ENCODE measurements around the gene PALS1.

The PALS1 gene

DNA sequence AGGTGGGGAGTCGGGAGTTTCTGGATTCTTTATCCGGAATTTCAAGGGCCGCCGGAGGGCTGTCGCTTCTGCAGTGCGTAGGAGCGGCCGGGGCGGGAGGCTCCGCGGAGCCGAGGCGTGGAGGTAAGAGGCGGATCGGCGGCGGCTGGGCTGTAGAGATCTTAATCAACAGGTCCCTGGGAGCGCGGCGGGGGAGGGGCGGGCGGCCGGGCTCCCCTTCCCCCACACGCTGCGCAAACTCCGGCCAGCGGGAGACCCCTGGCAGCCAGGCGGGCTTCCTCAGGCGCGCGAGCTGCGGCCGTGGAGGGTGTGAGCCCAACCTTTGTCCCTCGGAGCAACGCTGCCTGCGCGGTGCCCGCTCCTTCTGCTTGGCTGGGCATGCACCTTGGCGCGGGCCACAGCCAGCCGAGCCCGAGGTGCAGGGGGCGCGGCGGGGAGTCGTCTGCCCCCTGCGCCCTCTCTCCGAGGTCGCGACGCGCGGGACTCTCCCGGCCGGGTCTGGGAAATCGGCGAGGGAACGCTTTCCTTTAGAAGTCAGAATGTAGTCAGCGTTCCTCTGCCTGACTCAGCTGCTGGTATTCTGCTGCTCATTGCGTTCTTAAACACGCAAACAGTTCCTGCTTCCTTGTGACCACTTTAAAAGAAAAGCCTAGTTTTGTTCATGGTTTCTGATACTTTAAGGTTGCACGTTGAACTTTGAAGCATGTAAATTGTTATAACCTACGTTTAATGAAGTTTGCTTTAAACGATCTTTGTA is at the start of gene PALS1:
TSS of gene PALS1 (plus strand) at position 25 of the 757 bp plus-strand sequence. CDS start 37,736 bp downstream, outside the sequence.
- DNase-seq: no peak

DNA sequence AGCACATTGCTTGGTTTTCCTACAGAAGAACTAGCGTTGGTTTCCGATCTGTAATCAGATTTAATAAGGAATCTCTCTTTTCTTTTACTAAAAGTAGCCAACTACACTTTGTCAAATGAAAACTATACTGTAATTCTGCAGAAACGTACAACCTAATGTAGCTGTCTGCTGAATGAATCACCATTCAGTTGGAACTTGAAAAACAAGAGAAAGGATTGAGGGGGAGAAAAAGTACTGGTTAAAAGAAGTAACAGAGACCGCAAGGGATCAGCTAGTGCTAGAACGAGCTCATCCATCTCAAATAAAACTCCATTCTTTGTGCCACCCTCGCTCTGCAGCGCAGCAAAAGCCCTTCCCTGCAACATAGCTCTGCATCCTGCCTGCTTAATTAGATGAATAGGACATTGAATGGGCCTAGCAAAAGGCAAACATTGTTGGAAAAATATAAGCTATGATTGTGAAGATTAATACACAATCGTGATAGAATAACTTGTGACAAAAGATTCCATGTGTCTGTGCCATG is 49.4 kb upstream of the PALS1 start:
- no peak for DNase-seq

DNA sequence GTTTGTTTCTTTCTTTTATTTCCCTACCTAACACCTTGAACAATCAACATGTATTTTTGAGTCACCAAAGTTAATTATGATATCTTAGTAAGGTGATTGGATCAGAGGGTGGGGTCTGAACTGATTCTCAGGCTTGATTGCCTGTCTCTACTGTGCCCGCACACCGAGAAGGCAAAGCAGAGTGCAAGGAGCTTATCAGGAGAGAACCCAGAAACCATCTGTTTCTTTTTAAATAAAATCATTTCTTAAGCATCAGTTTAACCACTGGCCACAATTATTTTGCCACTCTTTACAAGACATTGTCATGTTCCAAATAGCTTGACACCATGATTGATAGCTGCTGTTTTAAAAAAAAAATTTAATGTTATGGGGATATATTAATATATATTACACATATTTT is 48.9 kb upstream of the PALS1 start:
- no peak for DNase-seq

DNA sequence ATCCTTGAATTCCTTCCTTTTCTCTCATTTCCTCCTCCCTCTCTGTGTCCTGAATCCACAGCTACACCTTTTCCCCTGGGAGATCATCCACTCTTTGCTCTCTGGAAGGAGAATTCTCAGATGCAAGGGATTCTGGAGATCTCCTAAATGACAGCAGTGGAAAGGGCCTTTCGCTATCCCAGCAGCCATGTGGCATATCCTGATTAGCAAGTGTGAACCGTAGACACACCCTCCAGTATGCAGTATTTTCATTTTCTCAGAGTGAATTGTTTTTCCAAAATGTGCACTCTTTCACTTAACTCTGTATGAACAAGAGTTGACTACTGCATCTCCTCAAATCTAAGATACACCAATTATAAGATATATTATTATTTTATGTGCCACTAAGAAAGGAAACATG is 46.0 kb upstream of the PALS1 start:
- DNase-seq: no peak

DNA sequence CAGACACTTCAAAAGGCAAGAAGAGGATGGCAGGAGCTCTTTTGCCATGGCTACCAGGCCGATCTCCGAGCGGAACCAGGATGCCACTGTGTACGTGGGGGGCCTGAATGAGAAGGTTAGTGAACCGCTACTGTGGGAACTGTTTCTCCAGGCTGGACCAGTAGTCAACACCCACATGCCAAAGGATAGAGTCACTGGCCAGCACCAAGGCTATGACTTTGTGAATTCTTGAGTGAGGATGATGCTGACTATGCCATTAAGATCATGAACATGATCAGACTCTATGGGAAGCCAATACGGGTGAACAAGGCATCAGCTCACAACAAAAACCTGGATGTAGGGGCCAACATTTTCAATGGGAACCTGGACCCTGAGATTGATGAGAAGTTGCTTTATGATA is 42.2 kb upstream of the PALS1 start:
- no peak for DNase-seq

DNA sequence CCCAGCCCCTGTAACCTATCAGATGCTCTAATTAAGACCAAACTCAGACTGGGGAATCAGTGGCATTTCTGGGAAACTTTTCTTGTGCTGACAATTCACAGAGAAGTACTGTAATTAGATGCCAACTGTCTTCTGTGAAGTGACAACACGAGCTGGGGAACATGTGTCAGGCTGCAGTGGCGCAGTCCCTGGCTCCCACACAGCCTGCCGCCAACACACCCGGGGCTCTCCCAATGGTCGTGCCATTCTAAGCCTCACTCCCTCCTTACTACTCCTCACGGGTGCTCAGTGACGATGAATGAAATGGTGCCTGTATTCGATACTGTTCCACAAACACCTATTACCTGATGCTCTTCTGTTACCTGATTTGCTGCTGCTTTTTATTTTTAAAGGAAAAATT is 33.4 kb upstream of the PALS1 start:
- DNase-seq: no peak

DNA sequence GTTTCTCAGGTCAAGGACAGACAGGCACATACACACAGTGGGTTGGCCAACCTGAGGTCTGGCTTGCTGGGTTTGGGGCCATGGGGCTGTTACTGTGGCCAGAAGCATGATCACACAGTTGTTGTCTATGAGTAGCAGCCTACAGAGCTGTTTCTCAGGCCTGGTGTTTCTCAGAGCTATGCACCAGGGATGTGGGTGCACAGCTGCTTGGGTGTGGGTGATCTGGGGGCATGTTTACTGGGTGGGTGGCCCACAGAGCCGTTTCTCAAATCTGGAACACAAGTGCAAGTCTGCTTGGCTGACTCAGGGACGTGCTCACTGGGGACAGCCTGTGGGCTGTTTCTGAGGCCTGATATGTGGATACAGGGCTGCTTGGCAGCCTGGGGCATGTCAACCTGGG is 23.1 kb upstream of the PALS1 start:
- no peak for DNase-seq

DNA sequence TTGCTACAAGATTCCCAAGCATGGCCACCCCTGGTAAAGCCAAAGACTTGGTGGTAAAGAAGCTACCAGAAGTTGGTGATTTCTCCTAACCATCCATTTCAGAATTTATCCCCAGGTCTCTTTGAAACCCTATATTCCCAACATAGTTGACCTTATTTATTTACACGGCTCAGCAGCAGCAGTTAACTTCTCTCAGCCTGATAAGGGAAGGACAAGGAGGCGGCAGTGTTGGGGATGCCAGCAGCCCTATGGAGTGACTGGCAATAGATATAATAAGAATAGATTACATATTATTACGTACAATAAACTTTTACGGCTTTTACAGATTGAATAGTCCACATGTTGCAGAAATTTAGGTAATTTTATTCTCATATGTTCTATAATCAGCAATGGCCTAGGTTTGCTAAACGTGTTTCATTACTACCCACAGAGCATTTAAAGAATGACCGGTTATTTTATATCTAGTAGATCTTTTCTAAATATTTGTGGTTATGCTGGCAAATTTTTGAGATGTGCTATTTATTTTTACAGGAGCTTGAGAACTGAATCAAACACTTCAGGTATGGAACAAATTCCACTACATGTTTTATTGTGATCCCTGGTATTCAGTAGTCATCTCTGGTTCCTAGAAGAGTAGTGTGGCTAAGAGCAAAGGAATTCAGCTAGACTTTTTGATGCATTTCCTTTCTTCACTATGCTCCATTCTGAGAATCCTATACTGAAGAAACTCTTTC is 19.8 kb upstream of the PALS1 start:
- no peak for DNase-seq

DNA sequence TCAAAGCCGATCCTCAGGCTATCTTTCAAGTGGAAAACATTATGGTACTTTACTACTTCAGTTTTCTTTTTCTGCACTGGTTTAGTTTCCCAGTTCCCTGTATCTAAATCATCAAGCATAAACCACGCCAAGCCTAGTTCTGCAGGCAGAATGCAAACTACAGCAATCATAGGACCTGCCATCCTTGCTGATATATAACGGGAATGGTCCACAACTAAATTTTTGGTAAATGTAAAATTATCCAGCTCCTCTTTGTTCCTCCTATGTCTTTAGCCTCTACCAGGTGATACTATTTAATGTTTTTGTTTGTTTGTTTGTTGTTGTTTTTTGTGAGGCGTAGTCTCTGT is 19.3 kb upstream of the PALS1 start:
- DNase-seq: no peak

DNA sequence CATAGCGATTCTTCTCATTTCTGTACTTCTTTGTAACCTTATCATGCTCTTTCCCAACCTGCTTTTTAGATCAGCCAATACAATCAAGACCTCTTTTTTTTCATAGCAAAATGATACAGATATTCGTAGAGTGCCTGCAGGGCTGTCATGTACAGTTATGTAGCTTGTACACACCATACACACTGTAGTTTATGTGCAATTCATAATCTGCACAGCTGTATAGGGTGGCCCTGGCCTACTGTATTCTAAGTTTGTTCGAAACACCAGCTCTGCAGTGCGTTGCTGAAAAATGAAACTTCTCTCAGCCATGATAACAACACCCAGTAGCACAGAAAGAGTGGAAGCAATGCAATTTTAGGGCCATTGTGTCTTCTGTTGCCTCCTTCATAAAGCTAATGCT is 15.7 kb upstream of the PALS1 start:
- no peak for DNase-seq

DNA sequence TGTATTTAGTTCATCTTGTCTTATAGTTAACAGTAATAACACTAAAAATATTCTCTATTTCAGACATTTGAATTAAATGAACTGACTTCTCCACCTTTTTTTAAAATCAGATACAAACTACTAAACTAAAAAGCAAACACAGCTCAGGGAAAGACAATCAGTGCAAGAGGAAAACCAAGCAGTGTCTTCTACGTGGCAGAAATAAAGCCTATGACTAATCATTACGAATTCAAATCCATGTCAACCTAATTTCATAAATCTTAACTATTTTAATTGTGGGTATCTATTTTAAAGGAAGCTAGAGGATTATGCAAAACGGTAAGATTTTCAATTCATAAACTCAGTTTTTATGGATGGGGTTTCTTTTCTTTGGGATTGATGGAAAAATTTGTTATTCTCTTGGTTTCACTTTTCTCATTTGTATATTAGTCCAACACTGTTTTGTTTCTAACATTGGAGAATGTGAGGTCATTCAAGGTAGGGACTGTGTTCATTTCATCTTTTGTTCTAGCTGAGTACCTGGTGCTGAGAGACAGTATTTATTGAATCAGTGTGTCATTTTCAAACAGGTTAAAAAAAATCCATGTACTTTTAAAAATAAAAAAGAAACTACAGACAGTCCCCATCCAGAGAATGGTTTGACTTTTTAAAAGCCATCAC is 12.8 kb upstream of the PALS1 start:
- no peak for DNase-seq

DNA sequence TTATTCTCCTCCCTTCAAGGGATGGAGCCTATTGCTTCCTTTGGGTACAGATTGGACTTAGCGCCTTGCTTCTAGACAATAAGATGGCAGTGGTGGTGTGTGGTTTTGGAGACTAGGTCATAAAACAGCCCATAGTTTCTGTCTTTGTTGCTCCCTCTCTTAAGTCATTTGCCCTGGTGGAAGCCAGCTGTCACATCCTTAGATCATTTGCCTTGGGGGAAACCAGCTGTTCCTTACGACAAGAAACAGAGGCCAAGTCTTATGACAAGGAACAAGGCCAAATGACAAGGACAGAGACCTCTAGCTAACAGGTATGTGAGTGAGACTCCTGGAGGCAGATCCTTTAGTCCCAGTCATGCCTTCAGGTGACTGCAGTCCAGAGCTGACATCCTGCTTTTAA is 9.2 kb upstream of the PALS1 start:
- no peak for DNase-seq

DNA sequence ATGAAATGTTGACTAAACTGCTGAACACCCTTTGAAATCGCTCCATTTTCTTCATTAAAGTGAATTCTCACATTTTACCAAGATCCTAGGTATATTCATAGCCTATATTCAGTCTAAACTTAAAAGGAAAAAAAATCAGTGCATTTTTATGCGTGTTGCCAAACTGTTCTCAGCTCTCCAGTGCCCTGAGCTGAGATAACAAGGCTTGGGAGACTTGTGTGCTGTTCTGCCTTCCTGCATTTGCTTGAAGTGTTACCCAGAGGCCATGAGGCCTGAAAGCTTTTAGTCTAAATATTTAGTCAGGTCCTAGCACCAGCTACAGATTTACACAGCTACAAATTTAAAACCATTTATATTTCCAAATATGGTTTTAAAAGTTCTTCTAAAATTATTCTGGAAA is 8.6 kb upstream of the PALS1 start:
- DNase-seq: no peak

DNA sequence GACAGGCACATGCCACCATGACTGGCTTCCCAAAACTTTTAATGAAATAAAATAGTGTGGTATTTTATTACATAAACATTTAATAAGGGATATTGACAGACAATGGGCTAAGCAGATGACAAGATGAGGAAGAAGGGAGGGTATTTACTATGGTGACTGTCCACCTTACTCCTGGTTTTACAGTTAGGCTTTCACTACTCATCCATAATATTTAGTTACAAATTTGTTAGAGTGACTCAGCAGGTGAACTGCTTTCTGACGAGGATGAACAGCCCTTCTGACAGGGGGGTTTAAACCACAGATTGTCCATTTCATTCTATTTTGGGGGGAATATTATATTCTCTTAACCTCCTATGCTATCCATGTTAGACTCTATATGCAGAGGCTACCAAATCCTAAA is 3.6 kb upstream of the PALS1 start:
- DNase-seq: no peak

DNA sequence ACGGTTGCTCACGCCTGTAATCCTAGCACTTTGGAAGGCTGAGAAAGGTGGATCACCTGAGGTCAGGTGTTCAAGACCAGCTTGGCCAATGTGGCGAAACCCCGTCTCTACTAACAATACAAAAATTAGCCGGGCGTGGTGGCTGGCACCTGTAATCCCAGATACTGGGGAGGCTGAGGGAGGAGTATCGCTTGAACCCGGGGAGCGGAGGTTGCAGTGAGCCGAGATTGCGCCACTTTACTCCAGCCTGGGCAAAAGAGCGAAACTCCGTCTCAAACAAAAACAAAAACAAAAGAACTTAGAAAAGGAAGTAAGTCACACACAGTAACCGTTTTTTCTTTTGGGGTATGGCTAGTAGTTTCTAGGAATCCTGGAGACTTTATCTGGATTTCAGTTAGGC is 1.7 kb upstream of the PALS1 start:
- DNase-seq: no peak

DNA sequence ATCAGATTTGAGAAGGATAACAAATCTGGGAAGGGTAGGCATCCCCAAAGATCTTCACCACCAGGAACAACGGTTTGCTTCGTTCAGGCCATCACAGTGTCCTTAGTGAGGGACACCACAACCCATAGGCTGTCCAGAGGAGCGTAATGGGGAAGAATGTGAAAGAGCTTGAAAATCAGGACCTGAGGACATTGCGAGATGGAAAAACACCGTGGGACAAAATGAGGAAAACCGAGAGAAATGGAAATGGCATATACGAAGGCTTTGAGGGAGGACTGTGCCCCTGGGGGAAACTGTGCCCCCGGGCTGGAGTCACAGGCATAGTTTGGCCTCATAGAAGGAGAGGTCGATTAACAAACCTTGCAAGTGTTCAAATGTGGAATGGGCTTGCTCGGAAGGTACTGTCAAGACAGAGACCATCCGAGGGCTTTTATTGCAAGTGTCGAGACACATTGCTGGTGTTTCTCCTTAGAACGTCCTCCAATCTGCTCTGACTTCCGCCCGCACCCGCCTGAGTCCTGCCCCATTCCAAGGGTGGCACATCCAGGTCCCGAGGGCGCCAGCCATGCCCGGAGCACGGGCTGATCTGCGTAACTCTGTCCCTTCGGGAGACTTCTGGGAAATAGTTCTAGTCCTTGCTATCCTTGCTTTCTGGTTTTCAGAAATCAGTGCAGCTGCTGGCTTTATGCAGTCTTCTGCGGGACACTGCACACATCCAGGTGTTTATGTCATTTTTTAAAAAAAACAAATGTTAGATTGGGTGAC is 885 bp upstream of the PALS1 start:
- DNase-seq: peak; percentile 10

DNA sequence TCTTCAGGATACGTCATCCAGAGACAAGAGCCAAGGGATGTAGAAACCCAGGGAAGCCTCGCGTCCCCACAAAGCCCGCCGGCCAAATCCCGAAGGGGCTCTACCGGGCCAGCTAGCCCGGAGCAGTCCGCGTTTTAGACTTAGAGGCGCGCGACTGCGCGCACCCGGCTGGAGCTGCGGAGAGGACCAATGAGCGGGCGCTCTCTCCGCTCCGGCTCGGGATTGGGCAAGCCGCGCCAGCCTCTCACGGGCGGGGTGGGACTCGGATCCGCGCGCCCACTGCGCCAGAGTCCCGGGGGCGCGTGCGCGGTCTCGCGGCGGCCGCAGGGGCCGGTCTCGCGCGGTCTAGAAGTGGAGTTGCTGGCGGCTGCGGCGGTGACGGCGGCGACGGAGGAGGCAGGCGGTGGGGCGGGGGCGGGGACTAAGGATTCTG is 241 bp upstream of the PALS1 start:
- DNase-seq: peak; percentile 90

DNA sequence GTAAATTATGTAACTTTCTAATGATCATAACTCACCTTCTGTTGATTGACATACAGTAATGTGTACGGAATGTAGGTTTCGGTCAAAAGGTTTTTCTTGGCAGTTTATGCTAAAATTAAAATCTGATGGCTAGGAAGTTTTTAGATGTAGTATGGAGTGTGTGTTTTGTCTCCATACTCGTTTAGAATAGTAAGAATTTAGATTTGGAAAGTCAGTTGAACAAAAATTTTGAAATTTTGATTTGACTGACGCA is 859 bp downstream of the PALS1 start:
- no peak for DNase-seq

DNA sequence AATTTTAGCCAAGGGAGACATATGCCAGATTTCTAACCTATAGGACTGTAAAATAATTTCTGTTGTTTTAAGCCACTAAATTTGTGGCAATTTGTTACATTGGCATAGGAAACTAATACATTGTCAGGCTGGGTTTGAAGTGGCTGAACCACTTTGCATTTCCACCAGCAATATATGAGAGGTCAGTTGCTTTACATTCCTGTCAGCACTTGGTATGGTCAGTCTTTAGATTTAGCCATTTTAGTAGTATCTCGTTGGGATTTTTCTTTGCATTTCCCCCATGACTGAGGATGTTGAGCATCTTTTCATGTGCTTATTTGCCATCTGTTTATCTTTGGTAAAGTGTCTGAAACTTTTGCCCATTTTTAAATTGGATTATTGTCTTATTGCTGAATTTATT is 3.9 kb downstream of the PALS1 start:
- DNase-seq: no peak

DNA sequence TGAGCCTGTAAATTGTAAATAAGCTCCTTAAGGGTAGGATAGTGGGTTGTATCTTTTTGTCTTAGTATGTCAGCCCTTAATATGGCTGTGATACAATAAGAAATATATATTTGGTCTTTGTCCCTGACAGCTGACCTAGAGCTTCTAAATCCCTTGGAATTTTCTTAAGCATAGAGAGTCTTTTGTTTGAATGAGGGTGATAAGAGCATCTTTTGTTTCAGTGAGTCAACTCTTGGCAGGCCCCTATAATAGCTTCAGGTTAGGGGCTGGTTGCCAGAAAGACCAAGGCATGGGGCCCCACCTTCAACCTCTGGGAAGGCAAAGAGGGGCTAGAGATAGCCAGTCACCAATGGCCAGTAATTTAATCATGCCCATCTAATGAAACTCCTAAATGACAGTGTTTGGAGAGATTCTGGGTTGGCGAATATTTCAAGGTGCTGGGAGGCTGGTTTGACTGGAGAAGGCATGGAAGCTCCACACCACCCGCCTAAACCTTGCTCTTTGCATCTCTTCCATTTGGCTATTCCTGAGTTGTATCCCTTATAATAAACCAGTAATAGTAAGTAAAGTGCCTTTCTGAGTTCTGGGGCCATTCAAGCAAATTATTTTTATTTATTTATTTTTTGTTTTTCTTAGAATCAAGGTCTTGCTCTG is 10.5 kb downstream of the PALS1 start:
- no peak for DNase-seq

DNA sequence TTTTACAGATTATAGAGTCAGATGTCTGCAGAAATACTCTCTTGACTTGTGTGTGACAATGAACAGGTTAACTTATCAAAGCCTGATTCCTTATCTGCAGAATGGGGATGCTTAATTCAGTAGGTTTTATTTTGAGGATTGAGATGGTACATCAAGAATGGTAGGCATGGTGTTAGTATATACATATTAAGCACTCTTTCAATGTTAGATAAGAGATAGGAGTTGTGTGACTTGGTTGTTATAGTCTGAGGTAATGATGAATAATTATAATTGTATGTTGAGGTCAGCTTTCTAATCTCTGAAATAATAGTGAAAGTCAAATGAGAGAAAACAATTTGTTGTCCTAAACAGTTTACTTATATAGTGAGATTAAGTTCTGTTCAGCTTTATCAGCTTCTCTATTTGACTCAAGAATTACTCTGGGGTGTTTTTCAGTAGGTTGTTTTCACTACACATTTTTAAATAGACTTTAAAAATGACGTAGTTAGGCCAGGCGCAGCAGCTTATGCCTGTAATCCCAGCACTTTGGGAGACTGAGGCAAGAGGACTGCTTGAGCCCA is 11.9 kb downstream of the PALS1 start:
- DNase-seq: no peak

DNA sequence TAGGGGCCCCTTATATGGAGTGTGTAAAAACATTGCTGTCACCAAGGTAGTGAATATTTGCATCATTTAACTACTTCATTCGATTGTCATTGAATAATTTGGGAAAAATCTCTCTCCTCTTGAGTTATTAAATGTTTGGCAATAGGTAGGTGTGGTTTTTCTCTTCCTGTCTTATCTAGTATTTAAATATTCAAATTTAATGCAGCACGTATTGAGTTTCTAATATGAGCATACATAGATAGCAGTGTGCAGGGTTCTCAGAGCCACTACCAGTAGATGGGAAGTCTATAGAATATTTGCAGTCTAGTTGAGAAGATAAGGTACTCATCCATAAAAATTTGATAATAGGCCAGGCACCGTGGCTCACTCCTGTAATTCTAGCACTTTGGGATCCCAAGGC is 16.7 kb downstream of the PALS1 start:
- no peak for DNase-seq

DNA sequence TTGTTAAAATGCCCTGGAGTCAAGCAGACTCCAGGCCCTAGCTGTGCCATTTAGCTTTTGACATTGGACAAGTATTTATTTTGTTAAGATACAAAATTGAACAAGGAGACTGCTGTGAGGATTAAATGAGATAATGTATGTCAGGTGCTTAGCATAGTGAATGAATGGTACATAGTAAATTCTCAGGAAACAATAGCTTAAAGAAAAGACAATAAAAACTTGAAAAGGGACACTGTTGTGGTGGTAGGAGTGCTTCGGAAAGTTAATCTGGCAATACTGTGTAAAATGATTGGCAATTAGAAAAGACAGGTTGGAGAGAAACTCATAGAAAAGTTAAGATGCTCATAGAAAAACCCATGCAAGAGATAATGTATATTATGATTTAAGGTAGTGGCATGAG is 19.7 kb downstream of the PALS1 start:
- no peak for DNase-seq

Data from activated CD4-positive, alpha-beta T cell treated with anti-CD3 and anti-CD28 coated beads for 1 hour (primary cell).